Measurements from ENCODE around the gene PDE4D.

GRCh38 chr5:59325070-59325469 lies 568.5 kb downstream of the PDE4D start:
- no peak for TF ChIP-seq CTCF (IDR thresholded peaks at IDR 0.05)
- TF ChIP-seq EZH2 (IDR thresholded peaks at IDR 0.05): no peak

Data from neural progenitor cell (in vitro differentiated cells).